Fibroblast of skin of right biceps (primary cell): ENCODE measurements around the gene ASB13.
"Not testable (repeated sequence)": the region's sequence is repeated elsewhere in the genome, so short reads cannot be mapped to it uniquely, and the experiment has no call there.

Source experiments
- DNase-seq: peaks from one replicate; pipeline ENCODE4 v3.0.0-alpha.2; 2013

The ASB13 gene

GRCh38 chr10:5604961-5605360 lies 61.4 kb downstream of the ASB13 start:
- no peak for DNase-seq

GRCh38 chr10:5604236-5604925 lies 62.0 kb downstream of the ASB13 start:
- DNase-seq, result no peak

- no peak for DNase-seq
Measured at GRCh38 chr10:5603848-5604170, 62.6 kb downstream of the ASB13 start.

- DNase-seq, result no peak
Measured at GRCh38 chr10:5603091-5603847, 63.1 kb downstream of the ASB13 start.

- DNase-seq, result no peak
Measured at GRCh38 chr10:5601826-5602495, 64.4 kb downstream of the ASB13 start.

- DNase-seq, result no peak
Measured at GRCh38 chr10:5600908-5601307, 65.5 kb downstream of the ASB13 start.

- no peak for DNase-seq
Measured at GRCh38 chr10:5599613-5600520, 66.5 kb downstream of the ASB13 start.

GRCh38 chr10:5598085-5598690 lies 68.2 kb downstream of the ASB13 start:
- DNase-seq, result no peak

- DNase-seq, result peak; percentile 55
Measured at GRCh38 chr10:5596611-5597341, 69.6 kb downstream of the ASB13 start.

GRCh38 chr10:5595994-5596471 lies 70.4 kb downstream of the ASB13 start:
- DNase-seq, result peak; percentile 99

GRCh38 chr10:5595591-5595990 lies 70.8 kb downstream of the ASB13 start:
- peak; percentile 77 for DNase-seq

GRCh38 chr10:5595095-5595494 lies 71.3 kb downstream of the ASB13 start:
- DNase-seq, result no peak

GRCh38 chr10:5594271-5595049 lies 71.9 kb downstream of the ASB13 start:
- peak; percentile 90 for DNase-seq

GRCh38 chr10:5593347-5593746 lies 73.0 kb downstream of the ASB13 start:
- DNase-seq, result not testable (repeated sequence)

- no peak for DNase-seq
Measured at GRCh38 chr10:5592070-5592469, 74.3 kb downstream of the ASB13 start.

GRCh38 chr10:5591336-5591824 lies 75.0 kb downstream of the ASB13 start:
- DNase-seq, result no peak

GRCh38 chr10:5590816-5591215 lies 75.6 kb downstream of the ASB13 start:
- no peak for DNase-seq

- peak; percentile 85 for DNase-seq
Measured at GRCh38 chr10:5589661-5590511, 76.5 kb downstream of the ASB13 start.

- DNase-seq, result no peak
Measured at GRCh38 chr10:5589011-5589660, 77.3 kb downstream of the ASB13 start.
